ENCODE data around the gene LRP6. TPM values are rescaled to one million over a fixed set of nuclear protein-coding genes. Genes with fewer than 3 reads are reported as not detected.
A peak's percentile ranks its signal among the peaks of the same experiment; 100 is the strongest.

LRP6 gene
- total RNA-seq, 1 experiment from 2014 or later, result 62.4 TPM

GRCh38 chr12:12265035-12265434, 1.8 kb downstream of the LRP6 start:
- no peak overlapping the region for H3K14ac ChIP-seq (ENCODE audit: insufficient read depth, low read length)
- no peak overlapping the region for H2BK12ac ChIP-seq (ENCODE audit: insufficient read length, low read depth, low read length)
- H3T11ph ChIP-seq (ENCODE audit: low read length), result no peak overlapping the region
- TF ChIP-seq, protein P1, sequence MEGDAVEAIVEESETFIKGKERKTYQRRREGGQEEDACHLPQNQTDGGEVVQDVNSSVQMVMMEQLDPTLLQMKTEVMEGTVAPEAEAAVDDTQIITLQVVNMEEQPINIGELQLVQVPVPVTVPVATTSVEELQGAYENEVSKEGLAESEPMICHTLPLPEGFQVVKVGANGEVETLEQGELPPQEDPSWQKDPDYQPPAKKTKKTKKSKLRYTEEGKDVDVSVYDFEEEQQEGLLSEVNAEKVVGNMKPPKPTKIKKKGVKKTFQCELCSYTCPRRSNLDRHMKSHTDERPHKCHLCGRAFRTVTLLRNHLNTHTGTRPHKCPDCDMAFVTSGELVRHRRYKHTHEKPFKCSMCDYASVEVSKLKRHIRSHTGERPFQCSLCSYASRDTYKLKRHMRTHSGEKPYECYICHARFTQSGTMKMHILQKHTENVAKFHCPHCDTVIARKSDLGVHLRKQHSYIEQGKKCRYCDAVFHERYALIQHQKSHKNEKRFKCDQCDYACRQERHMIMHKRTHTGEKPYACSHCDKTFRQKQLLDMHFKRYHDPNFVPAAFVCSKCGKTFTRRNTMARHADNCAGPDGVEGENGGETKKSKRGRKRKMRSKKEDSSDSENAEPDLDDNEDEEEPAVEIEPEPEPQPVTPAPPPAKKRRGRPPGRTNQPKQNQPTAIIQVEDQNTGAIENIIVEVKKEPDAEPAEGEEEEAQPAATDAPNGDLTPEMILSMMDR (conservative IDR thresholded peaks at IDR 0.05), result no peak
- Mint-ChIP-seq H3K9me3 (no peaks in the 10 kb centered on the region), H3K36me3 (ENCODE audit: insufficient read depth in 1 of 3, low read depth in 3 of 3) (peaks cover 9 to 28% (median 11%) of the 10 kb centered on the region in 3 experiments; a peak in 6 of 7 replicates), H3K27ac (peak overlapping the region in 1 of 3 experiments; percentile 100; a peak in 1 of 7 replicates), H3K4me1 (peaks cover 28 to 31% of the 10 kb centered on the region in 2 experiments), H3K4me3 (peak overlapping the region; percentile 90 to 94), H3K27me3 (ENCODE audit: low read depth) (no peaks in the 10 kb centered on the region)
- no peak overlapping the region for H4K8ac ChIP-seq (replicated peaks; ENCODE audit: insufficient read length, low read depth, low read length)
- H2BK120ac ChIP-seq (ENCODE audit: low read depth, low read length, poor library complexity, severe bottlenecking), result no peak overlapping the region
- H4K91ac ChIP-seq (ENCODE audit: insufficient read length, low read depth, low read length), result no peak overlapping the region
- H3K23me2 ChIP-seq (ENCODE audit: insufficient read length, low read depth, low read length, poor library complexity, severe bottlenecking), result peaks cover 13% of the 10 kb centered on the region
- no peak overlapping the region for H3K27ac ChIP-seq (ENCODE audit: insufficient read length, low read depth, low read length)
- no peak overlapping the region for H4K5ac ChIP-seq (ENCODE audit: insufficient read length, low read depth, low read length)
- no peak overlapping the region for H2BK5ac ChIP-seq (ENCODE audit: insufficient read length, low read length)
- no peak overlapping the region for H2AK5ac ChIP-seq (ENCODE audit: insufficient read length, low read length)
- no peaks in the 10 kb centered on the region for H4K20me1 ChIP-seq (ENCODE audit: control insufficient read depth, insufficient read depth, insufficient read length)
- H3K79me1 ChIP-seq (ENCODE audit: insufficient read depth, low read depth, low read length, poor library complexity, severe bottlenecking), result no peaks in the 10 kb centered on the region
- no peak overlapping the region for H3K18ac ChIP-seq (ENCODE audit: insufficient read length, low read depth, low read length)
- no peak overlapping the region for H3K9ac ChIP-seq (ENCODE audit: extremely low read depth, insufficient read length, low read length)
- H3K27me3 ChIP-seq (ENCODE audit: insufficient read depth, low read length), result no peaks in the 10 kb centered on the region
- no peaks in the 10 kb centered on the region for H3K9me3 ChIP-seq (ENCODE audit: control insufficient read depth, low read depth, low read length)
- H2BK15ac ChIP-seq (ENCODE audit: low read depth, low read length), result no peak overlapping the region
- H3K79me2 ChIP-seq (ENCODE audit: insufficient read depth, low read length), result peaks cover 37% of the 10 kb centered on the region
- H3K23ac ChIP-seq (ENCODE audit: insufficient read length, low read depth, low read length), result no peak overlapping the region
- no peak overlapping the region for H3K56ac ChIP-seq (ENCODE audit: insufficient read length, low read depth, low read length)
- peak overlapping the region; percentile 87 for H3K4me2 ChIP-seq (ENCODE audit: insufficient read depth, insufficient read length, low read length)
- no peak overlapping the region for H2BK20ac ChIP-seq (ENCODE audit: low read depth, low read length, poor library complexity, severe bottlenecking)
- H2AFZ ChIP-seq (ENCODE audit: low read length), result no peak overlapping the region
- DNase-seq, result no peak
- H3K4ac ChIP-seq (ENCODE audit: low read depth, low read length), result no peak overlapping the region
- whole genome bisulfite sequencing (ENCODE audit: extremely low coverage, insufficient read length, low lambda C conversion rate), result no CpG with 5 or more reads among the region's 3 CpGs
- no peaks in the 10 kb centered on the region for H3K4me1 ChIP-seq (ENCODE audit: insufficient read depth, low read length)
